ENCODE results near the gene EGLN2.
"Not testable (repeated sequence)": the region's sequence is repeated elsewhere in the genome, so short reads cannot be mapped to it uniquely, and the experiment has no call there.

DNA sequence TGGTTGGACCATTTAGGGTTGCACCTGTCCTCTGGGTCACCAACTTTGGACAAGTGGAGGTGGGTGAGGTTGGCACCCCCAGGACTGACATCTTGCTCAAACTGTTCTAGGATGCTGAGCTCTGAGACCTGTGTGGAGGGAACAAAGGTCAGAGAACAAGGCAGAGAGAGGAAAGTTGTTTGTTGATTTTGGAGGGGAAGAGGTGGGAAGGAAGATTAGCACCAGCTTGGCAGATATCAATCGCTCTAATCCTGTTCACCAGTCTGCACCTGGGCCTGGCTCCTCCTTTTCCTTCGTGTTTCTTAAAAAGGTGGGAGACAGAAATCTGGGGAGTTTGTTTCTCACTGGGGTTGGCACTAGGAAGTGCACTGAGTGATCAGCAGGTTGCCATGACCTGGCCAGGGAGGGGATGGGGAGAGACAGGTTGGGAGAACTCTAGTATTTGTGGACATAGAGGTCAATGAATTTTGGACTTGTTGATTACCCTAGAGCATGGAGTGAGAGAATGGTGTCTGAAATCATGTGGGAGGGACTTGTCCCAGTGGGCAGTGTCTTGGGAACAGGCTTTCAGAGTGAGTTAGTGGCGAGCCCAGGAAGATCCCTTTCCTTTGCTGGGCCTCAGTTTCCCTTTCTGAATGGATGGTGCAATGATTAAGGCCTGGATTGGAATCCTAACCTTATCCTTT lies 53.6 kb downstream of the EGLN2 start:
- not testable (repeated sequence) for TF ChIP-seq BMI1 (IDR thresholded peaks at IDR 0.05; ENCODE audit: borderline replicate concordance); RFX5 (IDR thresholded peaks at IDR 0.05; ENCODE audit: low read depth, low read length); TCF7 (IDR thresholded peaks at IDR 0.05; ENCODE audit: borderline replicate concordance)
- TF ChIP-seq, protein P1, sequence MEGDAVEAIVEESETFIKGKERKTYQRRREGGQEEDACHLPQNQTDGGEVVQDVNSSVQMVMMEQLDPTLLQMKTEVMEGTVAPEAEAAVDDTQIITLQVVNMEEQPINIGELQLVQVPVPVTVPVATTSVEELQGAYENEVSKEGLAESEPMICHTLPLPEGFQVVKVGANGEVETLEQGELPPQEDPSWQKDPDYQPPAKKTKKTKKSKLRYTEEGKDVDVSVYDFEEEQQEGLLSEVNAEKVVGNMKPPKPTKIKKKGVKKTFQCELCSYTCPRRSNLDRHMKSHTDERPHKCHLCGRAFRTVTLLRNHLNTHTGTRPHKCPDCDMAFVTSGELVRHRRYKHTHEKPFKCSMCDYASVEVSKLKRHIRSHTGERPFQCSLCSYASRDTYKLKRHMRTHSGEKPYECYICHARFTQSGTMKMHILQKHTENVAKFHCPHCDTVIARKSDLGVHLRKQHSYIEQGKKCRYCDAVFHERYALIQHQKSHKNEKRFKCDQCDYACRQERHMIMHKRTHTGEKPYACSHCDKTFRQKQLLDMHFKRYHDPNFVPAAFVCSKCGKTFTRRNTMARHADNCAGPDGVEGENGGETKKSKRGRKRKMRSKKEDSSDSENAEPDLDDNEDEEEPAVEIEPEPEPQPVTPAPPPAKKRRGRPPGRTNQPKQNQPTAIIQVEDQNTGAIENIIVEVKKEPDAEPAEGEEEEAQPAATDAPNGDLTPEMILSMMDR (IDR thresholded peaks at IDR 0.05 in 2 of 3, conservative IDR thresholded peaks at IDR 0.05 in 1 of 3; ENCODE audit: control insufficient read depth in 2 of 3, extremely low read depth in 1 of 3, insufficient read depth in 1 of 3, low read depth in 3 of 3, low read length in 3 of 3) = not testable (repeated sequence)
